MM.1S (cell line): ENCODE results near the gene TSPAN5.

Experiments used
- DNase-seq: peaks from one replicate; pipeline ENCODE4 v3.0.0-alpha.2; 2015
- H2AFZ ChIP-seq: fragments of 300-600 bp; sonication (generic); 2 replicates; pipeline ENCODE4 v1.6.0; 2016; ENCODE audit warnings: antibody characterized with exemption, low read length
- H3F3A ChIP-seq: fragments of 300-600 bp; sonication (generic); 2 replicates; pipeline ENCODE4 v1.6.1; 2016; ENCODE audit warnings: mild to moderate bottlenecking, antibody characterized with exemption, low read length, moderate library complexity, mixed read lengths; ENCODE audit not compliant: insufficient read depth
- H3K27ac ChIP-seq: fragments of 300-600 bp; sonication (generic); 2 replicates; pipeline ENCODE4 v1.5.1; 2016; ENCODE audit warnings: mild to moderate bottlenecking, low read length
- H3K27me3 ChIP-seq: fragments of 300-600 bp; sonication (generic); replicated peaks from 2 replicates; pipeline ENCODE4 v1.6.0; 2016; ENCODE audit warnings: low read length; ENCODE audit not compliant: insufficient read depth
- H3K36me3 ChIP-seq: fragments of 300-600 bp; sonication (generic); replicated peaks from 2 replicates; pipeline ENCODE4 v1.6.1; 2016; ENCODE audit warnings: mild to moderate bottlenecking, low read length, mixed read lengths; ENCODE audit not compliant: insufficient read depth
- H3K4me1 ChIP-seq: fragments of 300-600 bp; sonication (generic); 2 replicates; pipeline ENCODE4 v1.6.1; 2016; ENCODE audit warnings: low read length, mixed read lengths
- H3K4me2 ChIP-seq: fragments of 300-600 bp; sonication (generic); 2 replicates; pipeline ENCODE4 v1.6.0; 2016; ENCODE audit warnings: low read depth, low read length
- H3K4me3 ChIP-seq: fragments of 300-600 bp; sonication (generic); 2 replicates; pipeline ENCODE4 v1.5.1; 2016; ENCODE audit warnings: low read length, mixed read lengths
- H3K79me2 ChIP-seq: fragments of 300-600 bp; sonication (generic); 2 replicates; pipeline ENCODE4 v1.6.1; 2016; ENCODE audit warnings: mixed run types, low read length, mixed read lengths
- H3K9ac ChIP-seq: fragments of 300-600 bp; sonication (generic); 2 replicates; pipeline ENCODE4 v1.6.1; 2016; ENCODE audit warnings: low read length, mixed read lengths
- H3K9me2 ChIP-seq: fragments of 300-600 bp; sonication (generic); replicated peaks from 2 replicates; pipeline ENCODE4 v1.6.1; 2016; ENCODE audit warnings: mild to moderate bottlenecking, low read length, mixed read lengths; ENCODE audit not compliant: insufficient read depth
- H3K9me3 ChIP-seq: fragments of 300-600 bp; sonication (generic); replicated peaks from 2 replicates; pipeline ENCODE4 v1.6.1; 2016; ENCODE audit warnings: mild to moderate bottlenecking, low read length, mixed read lengths; ENCODE audit not compliant: insufficient read depth
- H4K20me1 ChIP-seq: fragments of 300-600 bp; sonication (generic); 2 replicates; pipeline ENCODE4 v1.6.1; 2016; ENCODE audit warnings: mild to moderate bottlenecking, low read length, moderate library complexity, mixed read lengths; ENCODE audit not compliant: insufficient read depth
- CTCF ChIP-seq: fragments of 300-600 bp; sonication (generic); IDR thresholded peaks from 2 replicates; pipeline ENCODE4 v1.5.1; 2016; ENCODE audit warnings: antibody characterized with exemption, low read length, mixed read lengths
- EZH2 ChIP-seq: fragments of 300-600 bp; sonication (generic); optimal IDR thresholded peaks from 2 replicates; pipeline ENCODE3; 2017; ENCODE audit warnings: low read depth, mild to moderate bottlenecking, antibody characterized with exemption, low read length, mixed read lengths
- EZH2phosphoT487 ChIP-seq: fragments of 300-600 bp; sonication (generic); IDR thresholded peaks from 2 replicates; pipeline ENCODE4 v1.6.1; 2018; ENCODE audit warnings: antibody characterized with exemption, low read length

TSPAN5 gene

GRCh38 chr4:98502624-98503023, 155.8 kb downstream of the TSPAN5 start:
- no peaks in the 10 kb centered on the region for H3K9me2 ChIP-seq
- H3K27me3 ChIP-seq: no peaks in the 10 kb centered on the region
- H3K4me1 ChIP-seq: no peaks in the 10 kb centered on the region
- TF ChIP-seq CTCF: no peak
- no peak for TF ChIP-seq EZH2
- TF ChIP-seq EZH2phosphoT487: no peak
- no peaks in the 10 kb centered on the region for H3K79me2 ChIP-seq
- H3F3A ChIP-seq: no peaks in the 10 kb centered on the region
- no peaks in the 10 kb centered on the region for H3K36me3 ChIP-seq
- H2AFZ ChIP-seq: no peak overlapping the region
- H3K9me3 ChIP-seq: no peaks in the 10 kb centered on the region
- H3K4me3 ChIP-seq: no peak overlapping the region
- no peak overlapping the region for H3K27ac ChIP-seq
- H4K20me1 ChIP-seq: no peaks in the 10 kb centered on the region
- DNase-seq: no peak
- H3K4me2 ChIP-seq: no peak overlapping the region
- H3K9ac ChIP-seq: no peak overlapping the region

DNA sequence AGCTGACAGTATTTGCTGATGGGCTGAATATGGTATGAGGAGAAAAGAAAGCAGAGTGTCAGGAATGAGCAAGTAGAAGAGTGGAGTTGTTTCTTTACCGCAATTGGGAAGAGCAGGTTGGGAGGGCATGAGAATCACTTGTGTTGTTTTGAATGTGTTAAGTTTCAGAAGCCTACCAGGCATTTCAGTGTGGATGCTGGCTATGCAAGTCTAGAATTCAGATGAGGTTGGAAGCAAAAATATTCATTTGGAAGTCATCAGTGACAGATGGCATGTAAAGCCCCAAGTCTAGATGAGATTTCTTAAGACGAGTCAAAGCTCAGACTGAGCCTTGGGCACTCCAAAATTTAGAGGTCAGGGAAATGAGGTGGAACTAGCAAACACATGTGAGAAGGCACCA, 156.4 kb downstream of the TSPAN5 start:
- TF ChIP-seq CTCF: no peak
- TF ChIP-seq EZH2phosphoT487: no peak
- TF ChIP-seq EZH2: no peak
- Histone ChIP-seq H3K9me2 (no peaks in the 10 kb centered on the region), H3K27me3 (no peaks in the 10 kb centered on the region), H3F3A (no peaks in the 10 kb centered on the region), H3K79me2 (no peaks in the 10 kb centered on the region), H3K4me2 (no peak overlapping the region), H4K20me1 (no peaks in the 10 kb centered on the region), H3K4me1 (no peaks in the 10 kb centered on the region), H3K9ac (no peak overlapping the region), H3K36me3 (no peaks in the 10 kb centered on the region), H3K9me3 (no peaks in the 10 kb centered on the region), H3K27ac (no peak overlapping the region), H3K4me3 (no peak overlapping the region), H2AFZ (no peak overlapping the region)
- DNase-seq: no peak

- Histone ChIP-seq H3K27ac (no peak overlapping the region), H3K27me3 (no peaks in the 10 kb centered on the region), H3K9me3 (no peaks in the 10 kb centered on the region), H3K36me3 (no peaks in the 10 kb centered on the region), H3K4me3 (no peak overlapping the region), H3K4me1 (no peaks in the 10 kb centered on the region), H3F3A (no peaks in the 10 kb centered on the region), H4K20me1 (no peaks in the 10 kb centered on the region), H3K4me2 (no peak overlapping the region), H3K79me2 (no peaks in the 10 kb centered on the region), H3K9me2 (no peaks in the 10 kb centered on the region), H3K9ac (no peak overlapping the region), H2AFZ (no peak overlapping the region)
- TF ChIP-seq CTCF: no peak
- no peak for TF ChIP-seq EZH2phosphoT487
- no peak for TF ChIP-seq EZH2
- DNase-seq: no peak
Measured at GRCh38 chr4:98501383-98501782, 157.0 kb downstream of the TSPAN5 start.

GRCh38 chr4:98498774-98499173, 159.6 kb downstream of the TSPAN5 start:
- Histone ChIP-seq H3F3A (no peaks in the 10 kb centered on the region), H2AFZ (no peak overlapping the region), H3K4me2 (no peak overlapping the region), H3K27ac (no peak overlapping the region), H4K20me1 (no peaks in the 10 kb centered on the region), H3K9me3 (no peaks in the 10 kb centered on the region), H3K36me3 (no peaks in the 10 kb centered on the region), H3K9me2 (no peaks in the 10 kb centered on the region), H3K9ac (no peak overlapping the region), H3K27me3 (no peaks in the 10 kb centered on the region), H3K4me1 (no peaks in the 10 kb centered on the region), H3K79me2 (no peaks in the 10 kb centered on the region), H3K4me3 (no peak overlapping the region)
- no peak for DNase-seq
- TF ChIP-seq EZH2 (no peak), EZH2phosphoT487 (no peak), CTCF (no peak)
